ENCODE data around the gene SORCS3.
"Not testable (repeated sequence)": the region's sequence is repeated elsewhere in the genome, so short reads cannot be mapped to it uniquely, and the experiment has no call there.

The SORCS3 gene

DNA sequence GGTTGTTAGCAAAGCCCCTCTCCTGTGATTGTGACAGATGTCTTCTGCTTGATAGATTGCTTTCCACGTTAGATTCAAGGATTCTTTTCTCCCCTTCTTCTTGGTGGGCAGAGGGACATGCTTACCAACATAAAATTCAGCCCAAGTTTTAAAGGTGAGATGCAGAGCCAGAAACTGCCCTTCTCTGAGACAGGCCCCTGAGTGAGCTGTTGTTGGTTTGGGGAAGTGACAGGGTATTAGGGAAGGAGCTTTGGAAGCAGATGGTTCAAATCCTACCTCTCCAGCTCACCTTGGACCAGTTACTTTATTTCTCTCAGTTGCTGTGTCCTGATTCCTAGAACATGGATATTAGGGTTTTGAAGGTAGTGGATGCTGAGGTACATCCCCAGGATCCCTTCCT, 53.0 kb downstream of the SORCS3 start:
- Mint-ChIP-seq H3K36me3 (ENCODE audit: low read depth) (no peaks in the 10 kb centered on the region), H3K27ac (no peak overlapping the region), H3K4me3 (no peak overlapping the region), H3K9me3 (no peaks in the 10 kb centered on the region), H3K4me1 (ENCODE audit: low read depth) (no peaks in the 10 kb centered on the region), H3K27me3 (peaks cover 28% of the 10 kb centered on the region)
- no peak for DNase-seq

DNA sequence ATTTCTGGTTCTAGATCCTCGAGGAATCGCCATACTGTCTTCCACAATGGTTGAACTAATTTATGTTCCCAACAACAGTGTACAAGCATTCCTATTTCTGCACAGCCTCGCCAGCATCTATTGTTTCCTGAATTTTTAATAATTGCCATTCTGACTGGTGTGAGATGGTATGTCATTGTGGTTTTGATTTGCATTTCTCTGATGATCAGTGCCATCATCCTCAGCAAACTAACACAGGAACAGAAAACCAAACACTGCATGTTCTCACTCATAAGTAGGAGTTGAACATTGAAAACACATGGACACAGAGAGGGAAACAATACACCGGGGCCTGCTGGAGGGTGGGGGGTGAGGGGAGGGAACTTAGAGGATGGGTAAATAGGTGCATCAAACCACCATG, 62.2 kb downstream of the SORCS3 start:
- not testable (repeated sequence) for H3K36me3 Mint-ChIP-seq (ENCODE audit: low read depth); H3K27ac Mint-ChIP-seq; H3K4me1 Mint-ChIP-seq (ENCODE audit: low read depth); H3K4me3 Mint-ChIP-seq; H3K9me3 Mint-ChIP-seq; H3K27me3 Mint-ChIP-seq; DNase-seq

DNA sequence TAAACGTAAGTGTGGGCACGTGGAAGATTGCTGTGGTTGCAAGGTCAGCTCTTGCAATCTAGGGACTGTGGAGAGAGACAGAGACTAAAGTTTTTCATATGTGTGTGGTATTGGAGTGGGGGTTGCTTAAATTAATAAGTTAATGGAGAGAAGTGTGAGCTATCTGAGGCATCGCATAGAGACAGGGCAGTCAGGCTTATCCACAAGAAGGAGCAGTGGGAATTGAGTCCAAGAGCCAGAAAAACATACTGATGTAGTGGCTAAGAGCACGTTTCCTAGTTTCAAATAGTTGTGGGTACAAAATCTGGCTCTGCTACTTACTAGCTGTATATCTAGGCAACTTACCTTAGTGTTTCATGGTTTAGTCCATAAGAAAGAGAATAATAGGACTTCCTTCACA, 65.8 kb downstream of the SORCS3 start:
- H3K4me1 Mint-ChIP-seq (ENCODE audit: low read depth), result no peaks in the 10 kb centered on the region
- H3K9me3 Mint-ChIP-seq, result no peaks in the 10 kb centered on the region
- no peak overlapping the region for H3K27ac Mint-ChIP-seq
- H3K4me3 Mint-ChIP-seq, result no peak overlapping the region
- no peak for DNase-seq
- peaks cover 2% of the 10 kb centered on the region for H3K27me3 Mint-ChIP-seq
- H3K36me3 Mint-ChIP-seq (ENCODE audit: low read depth), result no peaks in the 10 kb centered on the region

DNA sequence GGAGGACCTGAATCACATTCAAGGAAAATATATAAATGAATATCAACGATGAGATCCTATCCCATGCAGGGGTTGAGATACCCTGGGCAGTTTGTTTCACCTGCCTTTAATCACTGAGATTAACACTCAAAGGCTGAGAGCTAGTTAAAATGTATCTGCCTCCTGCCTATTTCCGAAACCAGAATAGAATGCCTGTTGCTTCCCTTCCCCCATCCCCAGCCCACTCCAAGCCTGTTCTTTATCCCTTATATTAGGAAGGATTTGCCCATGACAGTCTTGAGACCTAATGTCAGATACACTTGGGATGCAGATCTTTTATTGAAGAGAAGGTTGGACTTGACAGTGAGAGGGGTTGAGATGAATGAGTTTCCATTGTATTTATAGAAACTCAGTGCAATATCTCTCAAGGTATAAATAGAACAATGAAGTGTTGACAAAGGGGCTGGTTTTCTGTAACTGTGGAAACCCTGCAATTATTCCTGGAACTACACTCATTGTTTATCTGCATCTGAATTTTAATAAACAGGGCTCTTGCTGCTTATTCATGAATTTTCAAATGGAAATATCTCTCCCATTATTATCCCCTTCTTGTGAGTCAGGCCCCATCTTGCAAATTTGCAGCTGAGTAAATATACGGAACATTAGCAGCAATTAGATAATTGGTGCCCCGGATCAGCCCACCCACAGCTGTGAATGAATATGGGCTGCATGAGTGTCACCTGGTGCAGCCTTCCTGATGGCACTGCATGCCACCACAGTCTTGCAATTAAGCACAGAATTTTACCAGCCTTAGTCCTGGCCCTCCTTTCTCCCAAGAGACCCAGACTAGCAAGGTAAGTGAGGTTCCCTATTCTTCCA, 66.7 kb downstream of the SORCS3 start:
- H3K4me1 Mint-ChIP-seq (ENCODE audit: low read depth), result no peaks in the 10 kb centered on the region
- peaks cover 3% of the 10 kb centered on the region for H3K27me3 Mint-ChIP-seq
- H3K9me3 Mint-ChIP-seq, result no peaks in the 10 kb centered on the region
- H3K4me3 Mint-ChIP-seq, result no peak overlapping the region
- H3K36me3 Mint-ChIP-seq (ENCODE audit: low read depth), result no peaks in the 10 kb centered on the region
- no peak for DNase-seq
- H3K27ac Mint-ChIP-seq, result no peak overlapping the region

DNA sequence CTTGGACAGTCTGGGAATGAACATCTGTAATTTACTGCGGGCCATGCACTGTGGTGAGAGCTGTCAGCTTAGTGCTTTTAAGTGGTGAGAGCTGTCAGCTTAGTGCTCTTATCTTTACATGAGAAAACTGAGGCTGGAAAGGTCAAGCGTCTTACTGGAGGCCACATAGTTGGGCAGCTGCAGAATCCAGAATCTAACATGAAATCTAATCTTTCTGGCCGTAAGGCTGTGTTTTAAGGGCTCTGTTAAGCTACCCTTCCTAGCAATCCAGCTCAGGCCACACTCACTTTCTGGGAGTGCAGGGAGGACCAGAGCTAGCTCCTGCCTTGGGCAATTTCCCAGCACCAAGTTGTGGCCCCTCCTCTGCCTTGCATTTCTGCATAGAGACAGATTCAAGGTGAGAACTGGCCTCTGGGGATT, 70.2 kb downstream of the SORCS3 start:
- H3K4me1 Mint-ChIP-seq (ENCODE audit: low read depth), result no peaks in the 10 kb centered on the region
- no peak overlapping the region for H3K27ac Mint-ChIP-seq
- H3K36me3 Mint-ChIP-seq (ENCODE audit: low read depth), result no peaks in the 10 kb centered on the region
- no peak for DNase-seq
- peaks cover 16% of the 10 kb centered on the region for H3K27me3 Mint-ChIP-seq
- no peak overlapping the region for H3K4me3 Mint-ChIP-seq
- H3K9me3 Mint-ChIP-seq, result no peaks in the 10 kb centered on the region

DNA sequence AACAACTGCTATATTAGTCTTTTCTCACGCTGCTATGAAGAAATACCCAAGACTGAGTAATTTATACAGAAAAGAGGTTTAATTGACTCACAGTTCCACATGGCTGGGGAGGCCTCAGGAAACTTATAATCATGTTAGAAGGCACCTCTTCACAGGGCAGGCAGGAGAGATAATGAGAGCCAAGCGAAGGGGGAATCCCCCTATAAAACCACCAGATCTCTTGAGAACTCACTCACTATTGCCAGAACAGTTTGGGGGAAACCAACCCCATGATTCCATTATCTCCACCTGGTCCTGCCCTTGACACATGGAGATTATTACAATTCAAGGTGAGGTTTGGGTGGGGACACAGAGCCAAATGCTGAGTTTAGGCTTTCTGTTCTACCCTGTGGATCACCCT, 89.5 kb downstream of the SORCS3 start:
- peaks cover 31% of the 10 kb centered on the region for H3K27me3 Mint-ChIP-seq
- not testable (repeated sequence) for H3K4me3 Mint-ChIP-seq; DNase-seq; H3K27ac Mint-ChIP-seq; H3K9me3 Mint-ChIP-seq; H3K36me3 Mint-ChIP-seq (ENCODE audit: low read depth); H3K4me1 Mint-ChIP-seq (ENCODE audit: low read depth)

DNA sequence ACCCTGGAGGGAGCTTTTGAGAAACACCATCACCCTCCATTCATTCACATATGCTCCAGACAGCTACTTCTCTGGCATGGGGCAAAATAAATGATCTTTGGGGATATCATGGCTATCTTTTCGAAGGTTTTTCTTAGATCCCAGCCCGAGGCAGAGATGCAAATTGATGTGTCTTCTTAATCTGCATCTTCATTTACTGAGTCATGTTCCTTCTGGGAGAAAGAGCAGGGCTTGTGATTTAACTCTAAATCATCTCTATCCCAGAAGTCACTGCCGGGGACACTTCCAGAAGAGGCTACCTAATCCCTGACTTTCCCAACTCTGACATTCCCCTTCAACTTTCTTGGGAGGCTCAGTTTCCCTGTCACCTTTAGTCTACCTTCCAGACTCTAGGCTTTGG, 90.1 kb downstream of the SORCS3 start:
- peaks cover 1% of the 10 kb centered on the region for H3K4me1 Mint-ChIP-seq (ENCODE audit: low read depth)
- H3K36me3 Mint-ChIP-seq (ENCODE audit: low read depth), result no peaks in the 10 kb centered on the region
- no peak for DNase-seq
- H3K4me3 Mint-ChIP-seq, result no peak overlapping the region
- H3K27me3 Mint-ChIP-seq, result peaks cover 33% of the 10 kb centered on the region
- no peak overlapping the region for H3K27ac Mint-ChIP-seq
- H3K9me3 Mint-ChIP-seq, result no peaks in the 10 kb centered on the region

DNA sequence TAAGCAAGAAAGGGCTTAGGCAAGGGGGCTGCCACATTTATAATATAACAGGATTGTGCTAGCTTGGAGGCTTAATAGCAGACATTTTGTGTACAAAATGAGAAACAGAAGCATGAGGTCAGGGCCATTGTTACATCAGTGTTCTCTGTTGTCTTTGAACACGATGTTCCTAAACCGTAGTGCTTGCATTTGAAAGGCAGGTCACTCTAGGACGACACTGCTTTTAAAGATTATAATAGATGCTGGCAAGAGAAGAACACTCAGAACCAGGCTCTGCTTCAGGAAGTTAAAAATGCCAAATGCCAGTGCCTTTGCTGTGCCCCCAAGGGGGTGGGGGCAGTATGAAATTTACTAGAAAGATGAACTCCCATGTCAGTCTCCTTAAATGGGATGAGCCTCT, 91.1 kb downstream of the SORCS3 start:
- no peaks in the 10 kb centered on the region for H3K36me3 Mint-ChIP-seq (ENCODE audit: low read depth)

DNA sequence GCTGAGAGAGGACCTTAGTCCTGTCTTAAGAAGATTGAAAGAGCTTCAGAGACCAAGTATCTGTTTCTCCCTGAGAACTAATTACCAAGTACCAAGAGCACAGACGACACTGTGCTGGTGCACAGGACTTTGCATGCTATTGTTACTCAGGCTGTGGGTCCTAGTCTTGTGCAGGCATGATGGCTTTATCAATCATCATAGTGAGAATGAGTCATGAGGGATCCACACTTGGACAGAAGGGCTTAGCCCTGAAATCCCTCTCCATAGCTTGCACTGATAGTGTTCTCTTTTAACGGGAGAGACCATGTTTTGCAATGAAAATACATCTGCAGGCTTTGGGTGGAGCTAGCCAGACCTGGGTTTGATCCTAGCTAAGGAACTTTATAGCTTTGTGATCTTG, 93.3 kb downstream of the SORCS3 start:
- Mint-ChIP-seq H3K27ac (no peak overlapping the region), H3K27me3 (peaks cover 30% of the 10 kb centered on the region), H3K9me3 (no peaks in the 10 kb centered on the region), H3K36me3 (ENCODE audit: low read depth) (no peaks in the 10 kb centered on the region), H3K4me3 (no peak overlapping the region), H3K4me1 (ENCODE audit: low read depth) (peaks cover 1% of the 10 kb centered on the region)
- DNase-seq, result no peak

More for the DNA sequence above, 91.1 kb downstream of the SORCS3 start:
- H3K4me1 Mint-ChIP-seq (ENCODE audit: low read depth), result peaks cover 1% of the 10 kb centered on the region
- no peak for DNase-seq
- no peak overlapping the region for H3K4me3 Mint-ChIP-seq
- H3K9me3 Mint-ChIP-seq, result no peaks in the 10 kb centered on the region
- no peak overlapping the region for H3K27ac Mint-ChIP-seq
- H3K27me3 Mint-ChIP-seq, result peaks cover 33% of the 10 kb centered on the region

DNA sequence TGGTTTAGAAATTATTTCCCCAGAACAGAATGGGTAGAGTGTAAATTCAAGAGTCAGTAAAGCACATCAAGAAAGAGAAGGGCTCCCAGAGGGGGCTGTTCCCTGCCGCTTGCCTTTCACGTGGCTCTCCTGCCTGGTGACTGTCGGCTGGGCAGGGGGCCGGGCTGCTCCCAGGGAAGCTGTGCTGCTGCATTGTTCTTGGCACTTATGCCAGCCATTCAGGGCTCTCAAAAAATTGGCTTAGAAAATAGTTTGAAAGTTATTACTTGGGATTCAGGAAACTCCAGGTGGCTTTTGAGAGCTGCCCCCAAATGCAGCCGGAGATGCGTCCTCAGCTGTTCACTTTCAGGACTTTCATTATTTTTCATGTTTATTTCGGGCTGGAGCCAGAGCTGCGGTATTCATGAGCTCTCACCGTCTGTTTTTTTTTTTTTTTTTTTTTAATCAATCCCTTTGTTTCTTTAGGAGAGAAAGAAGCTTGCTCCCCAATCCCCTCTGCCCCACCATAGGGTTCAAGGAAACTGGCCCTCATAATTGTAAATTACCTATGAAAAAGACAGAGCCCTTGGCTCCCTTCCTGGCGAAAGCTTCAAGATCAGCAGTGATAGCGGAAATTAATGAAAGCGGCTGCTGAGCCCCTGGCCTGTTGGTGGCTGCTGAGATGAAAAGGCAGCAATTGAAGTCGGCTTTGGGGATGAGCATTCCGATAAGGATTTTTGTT, 94.1 kb downstream of the SORCS3 start:
- Mint-ChIP-seq H3K4me3 (no peak overlapping the region), H3K4me1 (ENCODE audit: low read depth) (peaks cover under 1% of the 10 kb centered on the region), H3K27ac (no peak overlapping the region), H3K36me3 (ENCODE audit: low read depth) (no peaks in the 10 kb centered on the region), H3K9me3 (no peaks in the 10 kb centered on the region), H3K27me3 (peaks cover 24% of the 10 kb centered on the region)
- DNase-seq, result no peak

DNA sequence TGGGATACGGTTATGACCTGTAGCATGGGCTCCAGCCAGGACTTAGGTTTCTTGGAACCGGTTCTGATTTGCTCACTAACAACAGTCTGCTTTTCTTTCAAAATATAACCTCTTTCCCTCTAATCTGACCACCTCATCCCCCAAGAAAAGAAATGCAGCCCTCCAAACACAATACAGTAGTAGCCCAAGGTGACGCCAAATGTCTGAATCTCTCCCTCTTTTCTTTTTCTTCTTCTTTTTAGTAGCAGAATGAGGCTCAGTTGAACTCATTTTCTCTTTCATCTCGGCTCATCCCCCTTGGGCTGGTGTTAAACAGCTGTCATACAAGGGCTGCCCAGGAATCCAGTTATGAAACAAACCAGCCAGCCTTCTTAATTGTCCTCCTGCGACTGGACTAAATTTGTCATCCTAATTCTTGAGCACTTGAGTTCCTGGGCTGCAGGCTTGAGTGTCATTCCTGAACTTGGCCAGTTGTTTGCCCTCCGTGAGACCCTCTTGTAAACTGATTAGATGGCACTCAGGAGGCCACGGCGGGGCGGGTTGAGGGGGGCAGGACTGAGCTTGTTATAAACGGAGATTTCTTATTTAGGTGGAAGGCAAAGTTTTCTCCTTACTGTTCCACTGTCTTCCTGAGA, 94.8 kb downstream of the SORCS3 start:
- Mint-ChIP-seq H3K4me3 (no peak overlapping the region), H3K4me1 (ENCODE audit: low read depth) (no peaks in the 10 kb centered on the region), H3K36me3 (ENCODE audit: low read depth) (no peaks in the 10 kb centered on the region), H3K27me3 (peaks cover 23% of the 10 kb centered on the region), H3K27ac (no peak overlapping the region), H3K9me3 (no peaks in the 10 kb centered on the region)
- no peak for DNase-seq

DNA sequence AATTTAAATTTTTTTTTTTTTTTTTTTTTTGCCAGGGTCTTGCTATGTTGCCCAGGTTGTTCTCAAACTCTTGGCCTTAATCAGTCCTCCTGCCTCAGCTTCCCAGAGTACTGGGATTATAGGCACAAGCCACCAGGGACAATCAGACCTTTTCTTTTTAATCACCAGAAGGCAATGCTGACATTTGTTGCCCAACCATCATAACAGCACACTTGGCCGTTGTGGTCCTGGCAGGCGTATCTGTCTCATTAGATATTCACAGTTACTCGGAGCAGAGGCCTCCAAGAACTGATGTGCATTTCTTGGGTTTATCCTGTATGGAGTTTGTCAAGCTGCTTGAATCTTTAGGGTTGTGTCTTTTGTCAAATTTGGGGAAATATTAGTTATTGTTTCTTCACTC, 100.0 kb downstream of the SORCS3 start:
- DNase-seq, result no peak
- Mint-ChIP-seq H3K27ac (no peak overlapping the region), H3K9me3 (no peaks in the 10 kb centered on the region), H3K4me3 (no peak overlapping the region), H3K36me3 (ENCODE audit: low read depth) (no peaks in the 10 kb centered on the region), H3K4me1 (ENCODE audit: low read depth) (no peaks in the 10 kb centered on the region), H3K27me3 (peaks cover 15% of the 10 kb centered on the region)

DNA sequence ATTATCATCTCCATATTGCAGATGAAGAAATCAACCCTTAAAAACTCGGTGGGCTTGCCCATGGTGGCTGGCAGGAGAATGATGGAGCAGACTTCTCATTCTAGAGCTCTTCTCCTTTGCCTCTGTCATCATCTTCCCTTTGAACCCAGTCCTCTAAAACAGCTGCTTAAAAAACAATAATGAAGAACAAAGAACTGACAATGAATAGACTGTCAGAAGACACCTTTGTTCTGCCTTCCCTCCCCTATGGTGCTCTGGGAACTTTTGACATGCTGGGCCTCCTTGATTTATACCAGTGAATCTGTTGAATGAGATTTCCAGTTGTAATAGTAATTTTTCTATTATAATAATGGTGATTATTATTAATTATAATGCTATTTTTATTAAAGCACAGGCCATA, 103.0 kb downstream of the SORCS3 start:
- Mint-ChIP-seq H3K27me3 (peaks cover 11% of the 10 kb centered on the region), H3K4me1 (ENCODE audit: low read depth) (no peaks in the 10 kb centered on the region), H3K36me3 (ENCODE audit: low read depth) (no peaks in the 10 kb centered on the region), H3K9me3 (peaks cover 2% of the 10 kb centered on the region), H3K27ac (no peak overlapping the region), H3K4me3 (no peak overlapping the region)
- DNase-seq, result no peak

DNA sequence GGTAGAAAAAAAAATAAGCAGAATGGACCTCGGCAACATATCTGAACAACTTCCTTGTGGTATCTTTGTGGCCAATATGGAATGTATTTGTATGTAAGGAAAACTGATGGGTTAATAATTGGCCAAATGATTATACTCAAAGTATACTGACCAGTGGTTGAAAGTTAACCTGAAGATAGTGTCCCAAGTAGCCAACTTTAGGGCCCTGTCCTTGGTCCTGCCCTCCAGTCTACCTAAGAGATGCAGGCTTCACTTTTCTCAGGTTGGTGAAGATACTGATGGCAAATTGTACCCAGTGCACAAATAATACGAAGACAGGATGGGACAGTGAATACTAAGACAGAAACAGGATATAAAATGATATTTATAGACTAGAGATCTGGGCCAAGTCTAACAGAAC, 109.2 kb downstream of the SORCS3 start:
- Mint-ChIP-seq H3K4me3 (no peak overlapping the region), H3K27me3 (peaks cover 3% of the 10 kb centered on the region), H3K9me3 (peaks cover 2% of the 10 kb centered on the region), H3K36me3 (ENCODE audit: low read depth) (no peaks in the 10 kb centered on the region), H3K27ac (no peak overlapping the region), H3K4me1 (ENCODE audit: low read depth) (no peaks in the 10 kb centered on the region)
- DNase-seq, result no peak

DNA sequence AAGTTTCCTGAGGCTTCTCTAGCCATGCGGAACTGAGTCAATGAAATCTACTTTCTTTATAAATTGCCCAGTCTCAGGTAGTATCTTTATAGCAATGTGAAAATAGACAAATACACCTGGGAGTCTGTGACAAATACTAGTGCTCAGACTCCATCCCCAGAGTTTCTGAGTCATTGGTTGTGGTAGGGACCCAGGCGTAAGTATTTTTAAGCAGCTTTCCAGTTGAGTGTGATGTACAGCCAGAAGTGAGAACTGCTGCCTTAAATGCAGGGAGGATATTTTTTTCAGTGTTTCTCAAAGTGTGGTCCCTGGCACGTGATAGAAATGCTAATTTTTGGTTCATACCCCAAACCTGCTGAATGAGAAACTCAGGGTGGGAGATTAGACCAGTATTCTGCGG, 121.7 kb downstream of the SORCS3 start:
- no peaks in the 10 kb centered on the region for H3K36me3 Mint-ChIP-seq (ENCODE audit: low read depth)
- DNase-seq, result no peak
- peaks cover 11% of the 10 kb centered on the region for H3K27me3 Mint-ChIP-seq
- no peaks in the 10 kb centered on the region for H3K4me1 Mint-ChIP-seq (ENCODE audit: low read depth)
- no peak overlapping the region for H3K4me3 Mint-ChIP-seq
- H3K27ac Mint-ChIP-seq, result no peak overlapping the region
- no peaks in the 10 kb centered on the region for H3K9me3 Mint-ChIP-seq
